GM18508 (cell line): ENCODE results near the gene MCF2L.
"Not testable (repeated sequence)": the region's sequence is repeated elsewhere in the genome, so short reads cannot be mapped to it uniquely, and the experiment has no call there.

ENCODE experiments used
- ATAC-seq: cut with Tn5 transposase; IDR thresholded peaks from one replicate; pipeline ENCODE4 v1.9.1; 2021; ENCODE audit warnings: moderate number of reproducible peaks; ENCODE audit not compliant: insufficient read depth, unreplicated experiment

MCF2L gene, protein sequence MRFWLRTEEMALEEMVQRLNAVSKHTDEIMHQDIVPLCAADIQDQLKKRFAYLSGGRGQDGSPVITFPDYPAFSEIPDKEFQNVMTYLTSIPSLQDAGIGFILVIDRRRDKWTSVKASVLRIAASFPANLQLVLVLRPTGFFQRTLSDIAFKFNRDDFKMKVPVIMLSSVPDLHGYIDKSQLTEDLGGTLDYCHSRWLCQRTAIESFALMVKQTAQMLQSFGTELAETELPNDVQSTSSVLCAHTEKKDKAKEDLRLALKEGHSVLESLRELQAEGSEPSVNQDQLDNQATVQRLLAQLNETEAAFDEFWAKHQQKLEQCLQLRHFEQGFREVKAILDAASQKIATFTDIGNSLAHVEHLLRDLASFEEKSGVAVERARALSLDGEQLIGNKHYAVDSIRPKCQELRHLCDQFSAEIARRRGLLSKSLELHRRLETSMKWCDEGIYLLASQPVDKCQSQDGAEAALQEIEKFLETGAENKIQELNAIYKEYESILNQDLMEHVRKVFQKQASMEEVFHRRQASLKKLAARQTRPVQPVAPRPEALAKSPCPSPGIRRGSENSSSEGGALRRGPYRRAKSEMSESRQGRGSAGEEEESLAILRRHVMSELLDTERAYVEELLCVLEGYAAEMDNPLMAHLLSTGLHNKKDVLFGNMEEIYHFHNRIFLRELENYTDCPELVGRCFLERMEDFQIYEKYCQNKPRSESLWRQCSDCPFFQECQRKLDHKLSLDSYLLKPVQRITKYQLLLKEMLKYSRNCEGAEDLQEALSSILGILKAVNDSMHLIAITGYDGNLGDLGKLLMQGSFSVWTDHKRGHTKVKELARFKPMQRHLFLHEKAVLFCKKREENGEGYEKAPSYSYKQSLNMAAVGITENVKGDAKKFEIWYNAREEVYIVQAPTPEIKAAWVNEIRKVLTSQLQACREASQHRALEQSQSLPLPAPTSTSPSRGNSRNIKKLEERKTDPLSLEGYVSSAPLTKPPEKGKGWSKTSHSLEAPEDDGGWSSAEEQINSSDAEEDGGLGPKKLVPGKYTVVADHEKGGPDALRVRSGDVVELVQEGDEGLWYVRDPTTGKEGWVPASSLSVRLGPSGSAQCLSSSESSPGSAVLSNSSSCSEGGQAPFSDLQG

GRCh38 chr13:112968910-112969691 is at the start of gene MCF2L:
Gene MCF2L, plus strand, starts transcription at chr13:112969214. Its CDS starts 166 bp downstream, at chr13:112969380.
- no peak for ATAC-seq

- no peak for ATAC-seq
These were observed 45.1 kb upstream of the MCF2L start for GRCh38 chr13:112923962-112924361.

- no peak for ATAC-seq
These were observed 44.6 kb upstream of the MCF2L start for GRCh38 chr13:112924365-112924764.

- ATAC-seq: no peak
These were observed 43.0 kb upstream of the MCF2L start for GRCh38 chr13:112926003-112926402.

- ATAC-seq: no peak
These were observed 42.0 kb upstream of the MCF2L start for GRCh38 chr13:112926993-112927392.

GRCh38 chr13:112928020-112928971 is 40.7 kb upstream of the MCF2L start:
- ATAC-seq: no peak

DNA sequence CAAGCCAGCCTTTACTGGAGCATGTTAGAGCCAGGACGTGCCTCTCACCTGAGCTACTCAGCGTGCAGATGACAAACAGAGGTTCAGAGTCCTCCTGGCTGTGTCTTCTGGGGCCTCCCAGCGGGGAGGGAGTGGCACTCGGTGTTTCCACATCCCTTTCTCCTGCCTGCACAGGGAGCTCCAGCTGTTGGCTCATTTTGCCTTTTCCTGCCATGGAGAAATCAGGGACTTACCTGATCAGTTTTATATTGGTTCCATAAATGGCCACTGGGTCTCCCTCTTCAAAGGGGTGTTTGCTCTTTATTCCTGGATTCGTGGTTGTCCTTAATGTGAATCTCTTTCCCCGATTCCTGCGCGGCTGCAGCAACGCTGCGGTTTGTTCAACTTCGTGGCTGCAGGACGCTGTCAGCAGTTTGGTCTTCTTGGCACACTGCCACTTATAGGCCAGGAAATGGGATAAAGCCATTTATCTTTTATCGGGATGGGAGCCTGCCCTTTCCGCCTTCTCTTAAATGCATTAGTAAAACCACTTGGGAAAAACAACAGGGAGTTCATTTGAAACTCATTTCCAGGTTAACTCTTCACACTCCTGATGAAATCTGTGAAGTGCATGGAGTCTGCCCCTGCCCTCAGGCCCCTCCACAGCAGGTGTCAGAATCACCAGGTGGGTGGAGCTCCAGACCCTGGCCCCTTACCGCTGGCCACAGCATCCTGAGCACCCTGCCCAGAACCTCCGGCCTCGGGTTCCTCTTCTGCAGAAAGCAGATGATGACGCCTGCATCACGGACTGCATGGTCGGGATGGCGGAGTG is 39.8 kb upstream of the MCF2L start:
- no peak for ATAC-seq

GRCh38 chr13:112929783-112930055 is 39.3 kb upstream of the MCF2L start:
- no peak for ATAC-seq

DNA sequence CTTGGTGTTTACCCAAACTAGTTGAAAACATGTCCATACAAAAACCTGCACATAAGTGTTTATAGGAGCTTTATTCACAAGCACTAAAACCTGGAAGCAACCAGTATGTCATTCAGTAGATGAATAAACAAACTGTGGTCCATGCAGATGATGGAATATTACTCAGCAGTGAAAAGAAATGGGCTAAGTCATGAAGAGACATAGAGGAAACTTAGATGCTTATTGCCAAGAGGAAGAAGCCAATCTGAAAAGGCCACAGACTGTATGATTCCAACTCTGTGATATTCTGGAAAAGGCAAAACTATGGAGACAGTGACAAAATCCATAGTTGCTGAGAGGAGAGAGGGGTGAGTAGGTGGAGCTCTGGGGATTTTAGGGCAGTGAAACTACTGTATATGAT is 38.8 kb upstream of the MCF2L start:
- no peak for ATAC-seq

- no peak for ATAC-seq
These were observed 37.7 kb upstream of the MCF2L start for GRCh38 chr13:112931028-112931934.

DNA sequence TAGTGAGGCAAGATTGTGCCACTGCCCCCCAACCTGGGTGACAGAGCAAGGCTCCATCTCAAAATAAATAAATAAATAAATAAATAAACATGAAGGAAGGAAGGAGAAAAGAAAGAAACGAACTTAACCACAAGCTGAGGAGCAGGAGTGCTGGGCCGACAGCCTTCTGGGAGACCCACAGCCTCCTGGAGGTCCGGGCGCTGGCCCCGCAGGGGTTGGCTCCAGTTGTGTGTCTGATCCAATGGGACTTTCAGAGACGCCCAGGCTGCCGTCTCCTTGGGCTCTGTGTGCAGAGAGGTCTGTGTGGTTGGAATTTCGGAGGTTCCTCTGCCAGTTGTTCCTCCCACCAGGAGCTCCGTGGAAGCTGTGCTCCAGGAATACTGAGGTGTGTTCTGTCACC is 36.0 kb upstream of the MCF2L start:
- no peak for ATAC-seq

DNA sequence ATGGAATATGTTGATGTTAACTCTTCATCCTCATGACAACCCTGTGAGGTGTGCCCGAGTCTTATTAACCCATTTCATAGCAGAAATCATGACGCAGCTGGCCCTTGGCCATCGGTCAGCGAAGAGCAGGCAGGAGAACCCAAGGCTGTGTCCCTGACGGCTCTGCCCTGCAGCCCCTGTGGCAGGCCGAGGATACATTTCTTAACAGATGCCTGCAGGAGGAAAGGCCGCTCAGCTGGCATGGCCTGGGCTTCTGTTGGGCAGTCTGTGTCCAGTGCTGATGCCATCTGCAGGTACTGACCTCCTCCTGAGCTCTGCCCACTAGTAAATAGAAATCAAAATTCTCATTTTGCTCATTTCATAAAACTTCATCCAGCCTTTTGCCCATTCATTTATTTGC is 35.4 kb upstream of the MCF2L start:
- ATAC-seq: no peak

DNA sequence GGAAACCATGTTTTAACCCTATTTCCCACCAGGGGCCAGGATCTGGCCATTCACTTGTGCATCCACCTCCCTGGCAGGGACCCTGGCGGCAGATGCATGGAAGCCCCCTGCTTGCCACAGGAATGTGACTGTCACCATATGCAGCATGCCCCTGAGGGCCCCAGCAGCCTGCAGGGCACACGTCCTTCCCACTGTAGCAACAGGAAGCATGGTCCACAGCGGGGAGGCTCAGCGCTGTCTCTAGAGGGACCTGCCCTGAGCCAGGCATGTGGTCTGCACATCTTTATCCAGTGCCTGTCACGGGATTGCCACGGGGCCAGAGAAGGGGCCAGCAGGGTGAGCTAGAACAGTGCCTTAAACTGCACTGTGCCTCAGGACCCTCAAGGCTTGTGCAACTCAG is 34.9 kb upstream of the MCF2L start:
- no peak for ATAC-seq

DNA sequence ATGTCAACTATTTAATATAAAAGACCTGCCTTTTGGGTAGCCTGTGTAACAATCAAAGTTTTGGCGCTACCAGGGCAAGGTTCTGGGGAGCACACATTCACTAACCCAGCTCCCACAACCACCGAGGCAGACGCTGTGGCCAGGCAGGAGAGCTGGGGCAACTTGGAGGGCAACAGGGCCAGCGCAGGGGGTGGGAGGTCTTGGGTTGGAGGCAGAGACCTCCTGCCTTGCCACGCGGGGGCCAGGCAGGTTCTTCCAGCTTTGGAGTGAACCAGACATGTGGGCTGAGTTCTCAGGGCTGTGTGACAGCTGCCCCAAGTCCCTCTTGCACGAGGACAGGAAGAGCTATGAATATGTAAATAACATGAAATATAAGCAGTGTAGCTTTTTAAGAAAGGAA is 30.3 kb upstream of the MCF2L start:
- no peak for ATAC-seq

- ATAC-seq: no peak
These were observed 28.8 kb upstream of the MCF2L start for GRCh38 chr13:112940236-112940635.

DNA sequence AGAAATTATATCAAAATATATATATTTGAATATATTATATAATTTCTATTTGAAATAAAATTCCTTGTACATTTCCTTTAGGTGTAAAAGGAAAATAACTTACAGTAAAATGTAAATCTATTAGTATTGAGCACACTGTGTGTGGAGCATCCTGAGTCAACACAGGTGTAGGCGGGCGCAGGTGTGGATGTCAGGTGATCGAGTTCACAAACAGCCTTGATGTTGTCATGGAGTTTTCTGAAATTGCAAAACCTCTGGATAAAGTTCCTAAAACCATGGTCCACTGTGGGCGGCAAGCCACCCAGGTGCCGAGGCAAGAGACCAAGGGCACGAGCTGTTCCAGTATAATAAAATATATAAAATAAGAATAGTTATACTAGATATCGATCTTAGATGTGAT is 27.7 kb upstream of the MCF2L start:
- ATAC-seq: no peak

DNA sequence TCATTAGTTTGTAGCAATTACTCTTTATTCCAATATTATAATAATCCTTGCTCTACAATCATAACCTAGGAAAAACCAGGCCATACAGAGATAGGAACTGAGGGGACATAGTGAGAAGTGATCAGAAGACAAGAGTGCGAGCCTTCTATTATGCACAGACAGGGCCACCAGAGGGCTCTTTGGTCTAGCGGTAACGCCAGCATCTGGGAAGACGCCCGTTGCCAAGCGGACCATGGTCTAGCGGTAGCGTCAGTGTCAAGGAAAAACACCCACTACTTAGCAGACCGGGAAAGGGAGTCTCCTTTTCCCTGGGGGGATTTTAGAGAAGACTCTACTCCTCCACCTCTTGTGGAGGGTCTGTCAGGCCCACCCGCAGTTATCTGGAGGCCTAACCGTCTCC is 27.2 kb upstream of the MCF2L start:
- ATAC-seq: not testable (repeated sequence)
